ENCODE measurements around the gene ANGPTL4.

ANGPTL4 gene

GRCh38 chr19:8413629-8413995 lies 49.7 kb downstream of the ANGPTL4 start:
- no peak for TF ChIP-seq EZH2phosphoT487 (IDR thresholded peaks at IDR 0.05; ENCODE audit: borderline replicate concordance)
- no peak for TF ChIP-seq CTCF (conservative IDR thresholded peaks at IDR 0.05; ENCODE audit: low read length)
- Histone ChIP-seq H3K36me3 (ENCODE audit: insufficient read depth, low read length) (no peaks in the 10 kb centered on the region), H3K4me3 (ENCODE audit: low read length, poor library complexity, severe bottlenecking) (peak overlapping the region; percentile 77), H4K20me1 (ENCODE audit: insufficient read depth, low read length, poor library complexity, severe bottlenecking) (no peaks in the 10 kb centered on the region), H3K79me2 (ENCODE audit: insufficient read depth, low read length) (no peaks in the 10 kb centered on the region), H3K4me2 (ENCODE audit: low read depth, low read length, poor library complexity, severe bottlenecking) (peak overlapping the region; percentile 90), H3F3A (ENCODE audit: low read depth) (no peaks in the 10 kb centered on the region), H3K9ac (ENCODE audit: low read depth, low read length, poor library complexity, severe bottlenecking) (peak overlapping the region; percentile 33), H3K4me1 (ENCODE audit: insufficient read depth, low read length, poor library complexity, severe bottlenecking) (peaks cover 4% of the 10 kb centered on the region), H3K9me2 (replicated peaks; ENCODE audit: low read depth, low read length) (no peaks in the 10 kb centered on the region), H3K27me3 (ENCODE audit: insufficient read depth, low read length, poor library complexity, severe bottlenecking) (no peaks in the 10 kb centered on the region), H3K9me3 (ENCODE audit: insufficient read depth, low read depth, low read length) (no peaks in the 10 kb centered on the region), H2AFZ (ENCODE audit: low read length) (peak overlapping the region; percentile 87)

DNA sequence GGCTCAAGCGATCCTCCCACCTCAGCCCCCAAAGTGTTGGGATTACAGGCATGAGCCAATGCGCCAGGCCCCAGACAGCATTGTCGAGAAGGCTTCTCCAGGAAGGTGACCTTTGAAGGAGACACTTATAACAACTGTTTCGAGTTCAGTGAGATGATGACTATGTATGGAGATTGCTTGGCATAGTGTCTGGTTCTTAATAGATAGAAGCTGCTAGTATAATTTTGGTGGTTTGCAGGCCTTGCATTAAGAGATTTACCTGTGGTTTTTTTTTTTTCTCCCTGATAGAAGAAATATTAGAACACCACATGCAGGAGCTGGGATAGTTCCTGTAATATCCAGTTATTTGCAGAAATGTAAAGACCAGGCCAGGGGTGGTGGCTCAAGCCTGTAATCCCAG lies 52.8 kb downstream of the ANGPTL4 start:
- Histone ChIP-seq H3K9me2 (replicated peaks; ENCODE audit: low read depth, low read length) (no peaks in the 10 kb centered on the region), H3K9me3 (ENCODE audit: insufficient read depth, low read depth, low read length) (no peaks in the 10 kb centered on the region), H2AFZ (ENCODE audit: low read length) (no peak overlapping the region), H4K20me1 (ENCODE audit: insufficient read depth, low read length, poor library complexity, severe bottlenecking) (no peaks in the 10 kb centered on the region), H3K79me2 (ENCODE audit: insufficient read depth, low read length) (no peaks in the 10 kb centered on the region), H3K36me3 (ENCODE audit: insufficient read depth, low read length) (no peaks in the 10 kb centered on the region), H3K4me3 (ENCODE audit: low read length, poor library complexity, severe bottlenecking) (no peak overlapping the region), H3K9ac (ENCODE audit: low read depth, low read length, poor library complexity, severe bottlenecking) (no peak overlapping the region), H3F3A (ENCODE audit: low read depth) (no peaks in the 10 kb centered on the region), H3K27me3 (ENCODE audit: insufficient read depth, low read length, poor library complexity, severe bottlenecking) (no peaks in the 10 kb centered on the region), H3K4me1 (ENCODE audit: insufficient read depth, low read length, poor library complexity, severe bottlenecking) (peaks cover 4% of the 10 kb centered on the region), H3K4me2 (ENCODE audit: low read depth, low read length, poor library complexity, severe bottlenecking) (no peak overlapping the region)
- no peak for TF ChIP-seq EZH2phosphoT487 (IDR thresholded peaks at IDR 0.05; ENCODE audit: borderline replicate concordance)
- TF ChIP-seq CTCF (conservative IDR thresholded peaks at IDR 0.05; ENCODE audit: low read length), result no peak

GRCh38 chr19:8421484-8422461 lies 57.8 kb downstream of the ANGPTL4 start:
- Histone ChIP-seq H4K20me1 (ENCODE audit: insufficient read depth, low read length, poor library complexity, severe bottlenecking) (no peaks in the 10 kb centered on the region), H3K4me1 (ENCODE audit: insufficient read depth, low read length, poor library complexity, severe bottlenecking) (no peaks in the 10 kb centered on the region), H3K9ac (ENCODE audit: low read depth, low read length, poor library complexity, severe bottlenecking) (no peak overlapping the region), H3K4me2 (ENCODE audit: low read depth, low read length, poor library complexity, severe bottlenecking) (no peak overlapping the region), H3K4me3 (ENCODE audit: low read length, poor library complexity, severe bottlenecking) (no peak overlapping the region), H3F3A (ENCODE audit: low read depth) (no peaks in the 10 kb centered on the region), H3K9me2 (replicated peaks; ENCODE audit: low read depth, low read length) (no peaks in the 10 kb centered on the region), H3K9me3 (ENCODE audit: insufficient read depth, low read depth, low read length) (no peaks in the 10 kb centered on the region), H2AFZ (ENCODE audit: low read length) (no peak overlapping the region), H3K36me3 (ENCODE audit: insufficient read depth, low read length) (no peaks in the 10 kb centered on the region), H3K79me2 (ENCODE audit: insufficient read depth, low read length) (no peaks in the 10 kb centered on the region), H3K27me3 (ENCODE audit: insufficient read depth, low read length, poor library complexity, severe bottlenecking) (no peaks in the 10 kb centered on the region)
- TF ChIP-seq EZH2phosphoT487 (IDR thresholded peaks at IDR 0.05; ENCODE audit: borderline replicate concordance) (no peak), CTCF (conservative IDR thresholded peaks at IDR 0.05; ENCODE audit: low read length) (no peak)
